GM10266 (cell line): Measurements from ENCODE around the gene OR2W1.

Source experiments
- DNase-seq: peaks from one replicate; pipeline ENCODE4 v3.0.0; 2012; ENCODE audit errors: extremely low spot score
- CTCF ChIP-seq: IDR thresholded peaks from 2 replicates; pipeline ENCODE4 v1.5.1; 2012; ENCODE audit warnings: mild to moderate bottlenecking, low read depth; ENCODE audit not compliant: control insufficient read depth, insufficient read depth; ENCODE audit errors: missing control alignments

The OR2W1 gene

GRCh38 chr6:29045075-29045474 lies at the start of gene OR2W1:
Gene OR2W1 (minus strand): TSS chr6:29045175. CDS start chr6:29045175, 0 bp downstream.
- TF ChIP-seq CTCF = no peak
- no peak for DNase-seq

GRCh38 chr6:29092957-29093356 lies 48.0 kb upstream of the OR2W1 start:
- TF ChIP-seq CTCF = no peak
- no peak for DNase-seq

- no peak for DNase-seq
- no peak for TF ChIP-seq CTCF
These were observed 42.2 kb upstream of the OR2W1 start, which contains the start of gene OR2B3 for GRCh38 chr6:29087213-29087612. Gene OR2B3 (minus strand): TSS chr6:29087313. CDS start chr6:29087248, 65 bp downstream.

- DNase-seq = no peak
These were observed 37.5 kb upstream of the OR2W1 start for GRCh38 chr6:29082457-29082856.

GRCh38 chr6:29081312-29081711 lies 36.3 kb upstream of the OR2W1 start:
- TF ChIP-seq CTCF = no peak
- DNase-seq = no peak

More at GRCh38 chr6:29082457-29082856, 37.5 kb upstream of the OR2W1 start:
- no peak for TF ChIP-seq CTCF

- TF ChIP-seq CTCF = no peak
- no peak for DNase-seq
These were observed 34.2 kb upstream of the OR2W1 start for GRCh38 chr6:29079203-29079602.

GRCh38 chr6:29071831-29072723 lies 27.1 kb upstream of the OR2W1 start:
- DNase-seq = peak; percentile 20
- TF ChIP-seq CTCF = peak; percentile 54
